Erythroblast (primary cell): Measurements from ENCODE around the gene OTP.

Source experiments
- GATA1 ChIP-seq: IDR thresholded peaks from 2 replicates; pipeline ENCODE4 v1.6.1; 2011; ENCODE audit warnings: low read depth, mild to moderate bottlenecking, control low read depth, low read length, moderate library complexity
- POLR2A ChIP-seq: IDR thresholded peaks from 2 replicates; pipeline ENCODE4 v1.6.1; 2011; ENCODE audit warnings: mild to moderate bottlenecking, low read length

GRCh38 chr5:77663090-77663863, 24.8 kb upstream of the OTP start:
- TF ChIP-seq POLR2A: no peak
- no peak for TF ChIP-seq GATA1
